Esophagus squamous epithelium (tissue), 5 donors: ENCODE results near the gene CORO7. TPM values are rescaled to one million over a fixed set of nuclear protein-coding genes. Genes with fewer than 3 reads are reported as not detected.
"Not testable (repeated sequence)": the region's sequence is repeated elsewhere in the genome, so short reads cannot be mapped to it uniquely, and the experiment has no call there.

Experiments
- DNase-seq: peaks from one replicate; lab custom pipeline; 2025; lab: John Stamatoyannopoulos, UW
- H3K27ac ChIP-seq, 4 donors: fragments of 200-600 bp; sonication (generic); one replicate each; pipeline ENCODE4 v1.5.1; 2016 to 2019; ENCODE audit warnings: mild to moderate bottlenecking in 1 of 4
- H3K27me3 ChIP-seq, 4 donors: fragments of 200-600 bp; sonication (generic); 1 replicate in 3 of 4; 2 replicates in 1 of 4; pipeline versions ENCODE4 v1.5.1 to v1.6.0; 2017 to 2021; ENCODE audit warnings: antibody characterized with exemption in 1 of 4
- H3K36me3 ChIP-seq, 3 donors: fragments of 200-600 bp; sonication (generic); one replicate each; pipeline ENCODE4 v1.5.1; 2016 to 2019
- H3K4me1 ChIP-seq, 3 donors: fragments of 200-600 bp; sonication (generic); one replicate each; pipeline ENCODE4 v1.5.1; 2017 to 2019
- H3K4me3 ChIP-seq, 4 donors: fragments of 200-600 bp; sonication (generic); 1 replicate in 3 of 4; 2 replicates in 1 of 4; pipeline ENCODE4 v1.5.1; 2016 to 2019; ENCODE audit warnings: mild to moderate bottlenecking in 2 of 4, moderate library complexity in 1 of 4
- H3K9me3 ChIP-seq, 3 donors: fragments of 200-600 bp; sonication (generic); one replicate each; pipeline ENCODE4 v1.5.1; 2016 to 2019
- CTCF ChIP-seq, 6 experiments: fragments of 450-650 bp in 4 of 6; fragments of 200-600 bp in 2 of 6; sonication (generic) in 2 of 6; IDR thresholded peaks; one replicate each; pipeline ENCODE4 v1.5.1; 2016 to 2019; ENCODE audit warnings: antibody characterized with exemption in 6 of 6, mild to moderate bottlenecking in 4 of 6, moderate library complexity in 4 of 6
- POLR2A ChIP-seq, 4 donors: fragments of 450-650 bp; IDR thresholded peaks; one replicate each; pipeline ENCODE4 v1.6.1; 2017; ENCODE audit warnings: antibody characterized with exemption in 4 of 4, mild to moderate bottlenecking in 4 of 4, moderate library complexity in 3 of 4
- WGBS, 2 donors: methylation state at CpG; one replicate each; pipeline ENCODE4 v1.1.5; 2018; 5-methylcytosine and 5-hydroxymethylcytosine counted together
- intact Hi-C: fragments of 100-400 bp; cut with DNase I; formaldehyde crosslinking; loops from one replicate; pipeline ENCODE4 v1.15.0; 2022
- total RNA-seq, 4 donors: library from RNA; depleted of rRNA; stranded (reverse); fragments of >200 nt; gene quantifications; one replicate each; pipeline ENCODE4 v1.1.0, GENCODE V29; 2016
- donor health status: DM: yes; HTN: yes; CAD: no.

Gene CORO7
- total RNA-seq, 4 donors from 2014 or later, result 15.8 to 25.9 (median 17.8) TPM

- Histone ChIP-seq H3K4me3 (no peak overlapping the region), H3K27me3 (no peaks in the 10 kb centered on the region), H3K4me1 (peaks cover 0 to 8% (median 0%) of the 10 kb centered on the region in 3 donors), H3K27ac (no peak overlapping the region), H3K36me3 (peaks cover 0 to 80% (median 0%) of the 10 kb centered on the region in 3 donors), H3K9me3 (no peaks in the 10 kb centered on the region)
- no peak for DNase-seq
- TF ChIP-seq CTCF (IDR thresholded peaks at IDR 0.05) (no peak), POLR2A (IDR thresholded peaks at IDR 0.05) (no peak)
- WGBS, 2 donors, result 86% methylated on average over 9 of the region's 9 CpGs
- intact Hi-C loops, result no loop called here
Measured at GRCh38 chr16:4399001-4399730, 17.2 kb downstream of the CORO7 start.

- no peak overlapping the region for H3K27ac ChIP-seq
- peaks cover 0 to 64% (median 6%) of the 10 kb centered on the region in 3 donors for H3K36me3 ChIP-seq
- H3K27me3 ChIP-seq, result no peaks in the 10 kb centered on the region
- no peak for DNase-seq
- TF ChIP-seq POLR2A (IDR thresholded peaks at IDR 0.05), result no peak
- TF ChIP-seq CTCF (IDR thresholded peaks at IDR 0.05), result no peak
- no peak overlapping the region for H3K4me3 ChIP-seq
- intact Hi-C loops, result no loop called here
- H3K9me3 ChIP-seq, result no peaks in the 10 kb centered on the region
- peaks cover 16 to 25% (median 18%) of the 10 kb centered on the region in 3 donors for H3K4me1 ChIP-seq
- WGBS, 2 donors, result 85 to 97% methylated on average over 5 to 8 of the region's 9 CpGs
Measured at GRCh38 chr16:4395055-4395726, 21.2 kb downstream of the CORO7 start.

- H3K36me3 ChIP-seq, result peaks cover 0 to 65% (median 10%) of the 10 kb centered on the region in 3 donors
- peak overlapping the region; percentile 58 to 80 (median 68) for H3K27ac ChIP-seq
- 92 to 93% methylated on average over 3 to 10 of the region's 15 CpGs for WGBS, 2 donors
Measured at GRCh38 chr16:4393850-4394249, 22.5 kb downstream of the CORO7 start.

GRCh38 chr16:4393240-4393600, 23.2 kb downstream of the CORO7 start:
- 46 to 75% methylated on average over 2 to 6 of the region's 6 CpGs for WGBS, 2 donors
- H3K4me3 ChIP-seq, result no peak overlapping the region
- TF ChIP-seq POLR2A (IDR thresholded peaks at IDR 0.05) (no peak), CTCF (IDR thresholded peaks at IDR 0.05) (peak in 1 of 6 experiments; percentile 9)
- no peaks in the 10 kb centered on the region for H3K27me3 ChIP-seq
- intact Hi-C loops, result no loop called here
- H3K4me1 ChIP-seq, result peaks cover 16 to 31% (median 18%) of the 10 kb centered on the region in 3 donors
- peaks cover 0 to 62% (median 10%) of the 10 kb centered on the region in 3 donors for H3K36me3 ChIP-seq
- DNase-seq, result no peak
- H3K27ac ChIP-seq, result peak overlapping the region; percentile 58 to 80 (median 68)
- no peaks in the 10 kb centered on the region for H3K9me3 ChIP-seq

More at GRCh38 chr16:4393850-4394249, 22.5 kb downstream of the CORO7 start:
- DNase-seq, H3K27me3 ChIP-seq, H3K9me3 ChIP-seq, H3K4me3 ChIP-seq, intact Hi-C loops: not testable (repeated sequence)
- H3K4me1 ChIP-seq, result peaks cover 16 to 25% (median 18%) of the 10 kb centered on the region in 3 donors

GRCh38 chr16:4392382-4393239, 23.8 kb downstream of the CORO7 start:
- Histone ChIP-seq H3K27me3 (no peaks in the 10 kb centered on the region), H3K27ac (peak overlapping the region; percentile 58 to 80 (median 68)), H3K4me3 (no peak overlapping the region), H3K36me3 (peaks cover 0 to 62% (median 10%) of the 10 kb centered on the region in 3 donors), H3K9me3 (no peaks in the 10 kb centered on the region), H3K4me1 (peaks cover 16 to 36% (median 18%) of the 10 kb centered on the region in 3 donors)
- DNase-seq, result no peak
- intact Hi-C loops, result no loop called here
- 36 to 45% methylated on average over 9 to 10 of the region's 27 CpGs for WGBS, 2 donors
- TF ChIP-seq CTCF (IDR thresholded peaks at IDR 0.05), result no peak
- TF ChIP-seq POLR2A (IDR thresholded peaks at IDR 0.05), result no peak
